Activated CD8-positive, alpha-beta T cell treated with anti-CD3 and anti-CD28 coated beads for 36 hours (primary cell): ENCODE data around the gene SGK2. TPM values are rescaled to one million over a fixed set of nuclear protein-coding genes. Genes with fewer than 3 reads are reported as not detected.

ENCODE experiments used
- ATAC-seq: fragments of 200-7000 bp; cut with Tn5 transposase; one replicate; pipeline ENCODE4 v1.10.0; 2021; ENCODE audit warnings: mild to moderate bottlenecking, moderate library complexity
- CTCF ChIA-PET: fragments of 350-600 bp; sonication (Branson Sonifier 250); formaldehyde crosslinking; loops from one replicate; lab custom pipeline; 2021; ENCODE audit warnings: antibody characterized with exemption; lab: Charles Lee
- POLR2A ChIA-PET: fragments of 350-600 bp; sonication (Branson Sonifier 250); formaldehyde crosslinking; loops from one replicate; lab custom pipeline; 2021; ENCODE audit warnings: antibody characterized with exemption; lab: Charles Lee
- DNase-seq: peaks from one replicate; pipeline ENCODE4 v3.0.0-alpha.2; 2020
- H3K27ac Mint-ChIP-seq: one replicate; pipeline ENCODE4 v1.8.0; 2021; ENCODE audit warnings: mild to moderate bottlenecking, mixed read lengths
- H3K27me3 Mint-ChIP-seq: one replicate; pipeline ENCODE4 v1.8.0; 2021; ENCODE audit warnings: mixed read lengths
- H3K36me3 Mint-ChIP-seq: one replicate; pipeline ENCODE4 v1.8.0; 2021; ENCODE audit warnings: low read depth, mixed read lengths
- H3K4me1 Mint-ChIP-seq: one replicate; pipeline ENCODE4 v1.8.0; 2021; ENCODE audit warnings: low read depth, mixed read lengths
- H3K4me3 Mint-ChIP-seq: one replicate; pipeline ENCODE4 v1.8.0; 2021; ENCODE audit warnings: mild to moderate bottlenecking, moderate library complexity, mixed read lengths
- H3K9me3 Mint-ChIP-seq: one replicate; pipeline ENCODE4 v1.8.0; 2021; ENCODE audit warnings: mixed read lengths
- intact Hi-C: fragments of 100-400 bp; cut with micrococcal nuclease; formaldehyde crosslinking; loops from one replicate; pipeline ENCODE4 v1.10.0; 2022
- total RNA-seq, 2 experiments: library from RNA; stranded (reverse); gene quantifications; one replicate each; pipeline ENCODE4 v1.2.3, GENCODE V29; 2021
- TF ChIP-seq, protein P1 (sequence below): fragments of 200-600 bp; IDR thresholded peaks from one replicate; pipeline ENCODE4 v1.8.0; 2022; ENCODE audit warnings: antibody characterized with exemption, mild to moderate bottlenecking

The SGK2 gene
- total RNA-seq, 2 experiments from 2014 or later, result 0.16 to 0.50 TPM

DNA sequence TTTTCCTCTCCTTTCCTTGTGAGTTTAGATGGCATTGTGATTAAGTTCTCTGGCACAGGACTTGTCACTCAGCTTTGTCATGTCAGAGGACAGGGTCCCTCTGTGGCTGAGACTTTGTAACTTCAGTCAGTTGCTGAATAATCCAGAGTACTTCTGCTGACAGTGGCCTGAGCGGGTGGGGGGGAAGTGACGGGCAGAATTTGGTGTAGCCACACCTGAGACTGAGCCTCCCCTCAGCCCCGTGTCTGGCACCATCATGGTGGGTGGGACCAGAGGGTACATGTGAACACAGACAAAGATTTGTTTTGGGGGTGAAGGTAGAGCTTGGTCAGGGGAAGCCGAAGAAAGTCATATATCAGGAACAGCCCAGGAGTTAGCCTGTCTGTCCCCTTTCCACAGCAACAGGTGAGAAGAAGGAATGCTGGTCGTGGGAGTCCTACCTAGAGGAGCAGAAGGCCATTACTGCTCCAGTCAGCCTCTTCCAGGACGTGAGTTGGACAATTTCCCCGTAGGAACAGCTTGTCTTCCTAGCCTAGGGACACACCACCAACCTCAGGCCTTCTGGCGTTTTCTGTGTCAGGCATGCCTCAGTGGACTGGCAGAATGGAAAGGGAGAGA is 30.5 kb upstream of the SGK2 start:
- ChIA-PET CTCF (interaction anchor here (1.1 to 7.0 kb wide), 2 partner anchors 10 to 164 kb away, joined by 3 to 37 read pairs; no protein-coding TSS in a partner anchor), POLR2A (no interaction called here)
- H3K4me3 Mint-ChIP-seq, result no peak overlapping the region
- TF ChIP-seq, protein P1, sequence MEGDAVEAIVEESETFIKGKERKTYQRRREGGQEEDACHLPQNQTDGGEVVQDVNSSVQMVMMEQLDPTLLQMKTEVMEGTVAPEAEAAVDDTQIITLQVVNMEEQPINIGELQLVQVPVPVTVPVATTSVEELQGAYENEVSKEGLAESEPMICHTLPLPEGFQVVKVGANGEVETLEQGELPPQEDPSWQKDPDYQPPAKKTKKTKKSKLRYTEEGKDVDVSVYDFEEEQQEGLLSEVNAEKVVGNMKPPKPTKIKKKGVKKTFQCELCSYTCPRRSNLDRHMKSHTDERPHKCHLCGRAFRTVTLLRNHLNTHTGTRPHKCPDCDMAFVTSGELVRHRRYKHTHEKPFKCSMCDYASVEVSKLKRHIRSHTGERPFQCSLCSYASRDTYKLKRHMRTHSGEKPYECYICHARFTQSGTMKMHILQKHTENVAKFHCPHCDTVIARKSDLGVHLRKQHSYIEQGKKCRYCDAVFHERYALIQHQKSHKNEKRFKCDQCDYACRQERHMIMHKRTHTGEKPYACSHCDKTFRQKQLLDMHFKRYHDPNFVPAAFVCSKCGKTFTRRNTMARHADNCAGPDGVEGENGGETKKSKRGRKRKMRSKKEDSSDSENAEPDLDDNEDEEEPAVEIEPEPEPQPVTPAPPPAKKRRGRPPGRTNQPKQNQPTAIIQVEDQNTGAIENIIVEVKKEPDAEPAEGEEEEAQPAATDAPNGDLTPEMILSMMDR, result no peak
- no peaks in the 10 kb centered on the region for H3K9me3 Mint-ChIP-seq
- no peaks in the 10 kb centered on the region for H3K4me1 Mint-ChIP-seq
- DNase-seq (no peak), ATAC-seq (no peak)
- H3K36me3 Mint-ChIP-seq, result peaks cover 4% of the 10 kb centered on the region
- no peaks in the 10 kb centered on the region for H3K27me3 Mint-ChIP-seq
- intact Hi-C loops, result no loop called here
- no peak overlapping the region for H3K27ac Mint-ChIP-seq

DNA sequence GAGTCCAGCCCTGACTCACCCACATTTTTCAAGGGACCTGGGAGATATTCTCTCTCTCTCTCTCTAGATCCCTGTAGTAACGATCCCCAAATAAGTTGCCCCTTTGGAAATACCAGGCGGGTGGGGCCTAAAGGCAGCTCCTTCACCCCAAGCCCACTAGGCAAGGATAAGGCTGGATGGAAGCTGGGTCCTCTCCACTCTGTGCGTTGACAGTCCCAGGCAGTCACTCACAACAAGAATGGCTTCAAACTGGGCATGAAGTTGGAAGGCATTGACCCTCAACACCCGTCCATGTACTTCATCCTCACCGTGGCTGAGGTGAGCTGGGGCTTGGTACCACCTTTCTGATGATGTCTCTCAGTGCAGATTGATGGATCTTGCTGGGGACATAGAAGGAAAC is 29.8 kb upstream of the SGK2 start:
- no peaks in the 10 kb centered on the region for H3K9me3 Mint-ChIP-seq
- H3K4me1 Mint-ChIP-seq, result no peaks in the 10 kb centered on the region
- ATAC-seq, result no peak
- intact Hi-C loops, result no loop called here
- ChIA-PET POLR2A (interaction anchor here (1.9 kb wide), 1 partner anchor 71 kb away, joined by 6 read pairs; the partner anchor contains the start of gene SRSF6), CTCF (interaction anchor here (7.0 kb wide), 1 partner anchor 9 kb away, joined by 37 read pairs; no protein-coding TSS in a partner anchor)
- peaks cover 4% of the 10 kb centered on the region for H3K36me3 Mint-ChIP-seq
- H3K27me3 Mint-ChIP-seq, result no peaks in the 10 kb centered on the region
- DNase-seq, result no peak
- no peak overlapping the region for H3K27ac Mint-ChIP-seq
- TF ChIP-seq, protein P1, result no peak
- no peak overlapping the region for H3K4me3 Mint-ChIP-seq

DNA sequence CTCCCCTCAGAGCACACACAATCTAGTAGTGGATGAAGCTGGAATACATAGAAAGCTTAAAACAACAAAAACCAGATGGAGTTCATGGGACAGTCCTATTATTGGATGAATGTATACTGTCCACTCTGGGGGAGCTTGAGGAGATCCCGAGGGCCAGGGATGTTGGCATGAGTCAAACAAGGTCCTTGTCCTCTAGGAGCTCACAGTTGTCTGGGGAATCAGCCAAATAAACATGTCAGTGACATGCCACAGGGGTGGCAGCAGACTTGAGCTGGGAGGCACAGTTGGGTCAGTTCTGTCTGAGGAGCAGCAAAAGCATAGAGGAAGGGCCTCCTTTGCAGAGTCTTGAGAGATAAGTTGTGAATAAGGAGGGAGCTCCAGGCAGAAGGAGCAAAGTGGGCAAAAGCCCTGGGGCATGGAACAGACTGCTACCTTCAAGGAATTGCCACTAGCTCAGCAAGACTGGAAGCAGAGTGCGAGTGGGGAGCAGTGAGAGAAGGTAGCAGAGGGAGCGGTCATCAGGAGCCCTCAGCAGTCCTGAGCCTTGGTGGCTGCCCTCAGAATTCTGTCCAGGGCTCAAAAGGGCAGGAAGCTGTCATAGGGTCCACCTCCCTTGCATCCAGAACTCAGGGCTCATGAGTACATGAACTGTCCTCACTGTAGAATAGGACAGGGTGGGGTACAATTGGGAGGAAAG is 29.2 kb upstream of the SGK2 start:
- no peaks in the 10 kb centered on the region for H3K27me3 Mint-ChIP-seq
- ATAC-seq, result no peak
- H3K4me1 Mint-ChIP-seq, result no peaks in the 10 kb centered on the region
- no peak overlapping the region for H3K27ac Mint-ChIP-seq
- intact Hi-C loops, result loop anchor here (10.0 kb wide), 1 partner anchor 565 kb away; no protein-coding TSS in a partner anchor
- H3K4me3 Mint-ChIP-seq, result no peak overlapping the region
- CTCF ChIA-PET, result interaction anchor here (7.0 kb wide), 1 partner anchor 9 kb away, joined by 37 read pairs; no protein-coding TSS in a partner anchor
- POLR2A ChIA-PET, result interaction anchor here (1.9 kb wide), 1 partner anchor 72 kb away, joined by 6 read pairs; the partner anchor contains the start of gene SRSF6
- TF ChIP-seq, protein P1, result no peak
- H3K9me3 Mint-ChIP-seq, result no peaks in the 10 kb centered on the region
- H3K36me3 Mint-ChIP-seq, result no peaks in the 10 kb centered on the region
- no peak for DNase-seq

DNA sequence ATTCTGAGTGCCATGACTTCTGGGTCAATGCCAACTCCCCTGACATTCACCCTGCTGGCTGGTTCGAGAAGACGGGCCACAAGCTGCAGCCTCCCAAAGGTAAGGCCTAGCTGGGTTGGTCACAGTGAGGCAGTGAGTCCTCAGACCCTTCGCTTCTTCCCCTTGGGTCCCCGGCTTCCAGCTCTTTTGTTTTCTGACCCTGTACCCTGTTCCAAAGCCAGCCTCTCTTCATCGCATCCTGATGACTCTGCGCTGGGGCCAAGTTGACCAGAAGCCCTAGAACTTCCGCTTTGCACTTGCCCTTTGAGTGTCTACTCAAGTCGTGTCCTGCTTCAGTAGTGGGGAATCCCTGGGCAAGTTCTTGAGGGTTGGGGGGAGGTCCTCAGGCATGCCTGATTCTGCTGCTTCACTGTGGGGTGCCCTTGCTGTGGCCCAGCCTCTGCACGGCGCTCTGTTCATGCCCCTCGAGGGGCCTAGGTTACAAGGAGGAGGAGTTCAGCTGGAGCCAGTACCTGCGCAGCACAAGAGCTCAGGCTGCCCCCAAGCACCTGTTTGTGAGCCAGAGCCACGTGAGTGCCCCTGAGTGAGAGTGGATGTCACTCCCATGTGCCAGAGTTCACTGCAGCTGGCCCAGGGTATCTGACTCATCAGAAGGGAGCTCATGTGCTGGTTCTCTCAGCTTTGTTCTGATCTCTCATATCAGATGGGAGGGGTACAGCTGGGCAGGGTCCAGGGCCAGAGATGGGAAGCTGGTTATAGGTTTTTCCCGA is 28.3 kb upstream of the SGK2 start:
- no peaks in the 10 kb centered on the region for H3K27me3 Mint-ChIP-seq
- no peak overlapping the region for H3K4me3 Mint-ChIP-seq
- ChIA-PET CTCF (interaction anchor here (7.0 kb wide), 1 partner anchor 8 kb away, joined by 37 read pairs; no protein-coding TSS in a partner anchor), POLR2A (interaction anchor here (0.6 to 1.9 kb wide), 2 partner anchors 73 to 216 kb away, joined by 3 to 6 read pairs; partner anchors contain the start of gene SRSF6)
- H3K4me1 Mint-ChIP-seq, result no peaks in the 10 kb centered on the region
- no peaks in the 10 kb centered on the region for H3K9me3 Mint-ChIP-seq
- no peaks in the 10 kb centered on the region for H3K36me3 Mint-ChIP-seq
- ATAC-seq (no peak), DNase-seq (no peak)
- TF ChIP-seq, protein P1, result no peak
- intact Hi-C loops, result loop anchor here (10.0 kb wide), 1 partner anchor 564 kb away; no protein-coding TSS in a partner anchor
- H3K27ac Mint-ChIP-seq, result no peak overlapping the region
